K562 (cell line): ENCODE measurements around the gene NKAIN4. TPM values are rescaled to one million over a fixed set of nuclear protein-coding genes. Genes with fewer than 3 reads are reported as not detected.

ENCODE experiments used
- BMI1 ChIP-seq: fragments of 150-350 bp; IDR thresholded peaks from 2 replicates; pipeline ENCODE4 v1.6.1; 2014; ENCODE audit warnings: low read length
- COPS2 ChIP-seq: fragments of 450-650 bp; conservative IDR thresholded peaks from 2 replicates; pipeline ENCODE4 v1.6.1; 2016; ENCODE audit warnings: mild to moderate bottlenecking, moderate library complexity
- DIDO1 ChIP-seq: fragments of 450-650 bp; IDR thresholded peaks from 2 replicates; pipeline ENCODE4 v1.6.1; 2016; ENCODE audit warnings: low read depth, missing biosample characterization, missing genetic modification characterization
- E2F8 ChIP-seq: fragments of 450-650 bp; IDR thresholded peaks from 2 replicates; pipeline ENCODE4 v1.7.1; 2018; ENCODE audit warnings: mild to moderate bottlenecking, low read depth; ENCODE audit not compliant: partially characterized antibody
- E4F1 ChIP-seq: fragments of 250-450 bp; sonication (Bioruptor Pico); IDR thresholded peaks from 2 replicates; pipeline ENCODE4 v1.5.0; 2021; ENCODE audit warnings: mild to moderate bottlenecking, borderline replicate concordance
- ETV5 ChIP-seq: sonication (generic); formaldehyde crosslinking; IDR thresholded peaks from 2 replicates; pipeline ENCODE4 v1.4.0; 2020; ENCODE audit warnings: low read depth, mild to moderate bottlenecking, missing genetic modification reagents
- GMEB1 ChIP-seq: fragments of 250-450 bp; sonication (Bioruptor Pico); IDR thresholded peaks from 2 replicates; pipeline ENCODE4 v1.4.0; 2020; ENCODE audit warnings: mild to moderate bottlenecking
- HINFP ChIP-seq: fragments of 450-650 bp; conservative IDR thresholded peaks from 2 replicates; pipeline ENCODE4 v1.6.1; 2016; ENCODE audit warnings: missing genetic modification characterization, low read depth, mild to moderate bottlenecking, control low read depth, missing compliant biosample characterization
- HIVEP1 ChIP-seq: fragments of 250-450 bp; sonication (Bioruptor Pico); IDR thresholded peaks from 2 replicates; pipeline ENCODE4 v1.4.0; 2020; ENCODE audit warnings: mild to moderate bottlenecking
- MEF2D ChIP-seq: conservative IDR thresholded peaks from 2 replicates; pipeline ENCODE4 v1.6.1; 2016; ENCODE audit warnings: low read depth, missing genetic modification characterization, missing compliant biosample characterization
- NELFE ChIP-seq: IDR thresholded peaks from 2 replicates; pipeline ENCODE4 v1.6.1; 2011; ENCODE audit warnings: mild to moderate bottlenecking; ENCODE audit not compliant: insufficient read depth, insufficient read length
- PREB ChIP-seq: sonication (generic); formaldehyde crosslinking; IDR thresholded peaks from 2 replicates; pipeline ENCODE4 v1.8.1; 2023; ENCODE audit warnings: mild to moderate bottlenecking, missing genetic modification reagents
- RBM25 ChIP-seq: fragments of 200-400 bp; formaldehyde crosslinking; IDR thresholded peaks from 2 replicates; pipeline ENCODE4 v1.6.1; 2018; ENCODE audit warnings: low read length, low read depth, moderate library complexity; ENCODE audit not compliant: severe bottlenecking
- STAT5A ChIP-seq: IDR thresholded peaks from 2 replicates; pipeline ENCODE4 v1.6.1; 2012; ENCODE audit warnings: low read length, inconsistent platforms, borderline replicate concordance
- TCF15 ChIP-seq: fragments of 250-450 bp; sonication (Bioruptor Pico); IDR thresholded peaks from 2 replicates; pipeline ENCODE4 v1.8.0; 2022; ENCODE audit warnings: moderate library complexity, mild to moderate bottlenecking, inconsistent platforms
- ZBTB43 ChIP-seq: sonication (generic); formaldehyde crosslinking; IDR thresholded peaks from 2 replicates; pipeline ENCODE4 v1.8.0; 2023; ENCODE audit warnings: mild to moderate bottlenecking, missing genetic modification reagents
- ZNF133 ChIP-seq: fragments of 250-450 bp; sonication (Bioruptor Pico); IDR thresholded peaks from 2 replicates; pipeline ENCODE4 v1.4.0; 2020; ENCODE audit warnings: mild to moderate bottlenecking
- polyA plus RNA-seq, 8 experiments: library from polyadenylated mRNA; depleted of rRNA in 4 of 8; stranded (reverse) in 5 of 8; unstranded in 3 of 8; fragments of >200 nt; fragmentation: Nextera tagmentation in 2 of 8; fragmentation: Illumina TruSeq in 1 of 8; extraction: Ambion mirVana in 2 of 8; extraction: Trizol in 1 of 8; gene quantifications; 2 replicates each; pipeline versions ENCODE4 v1.2.1 to v1.2.3, GENCODE V29; 2011 to 2014; ENCODE audit warnings: inconsistent platforms in 1 of 8, missing spikeins in 1 of 8
- total RNA-seq, 7 experiments: library from RNA; depleted of rRNA in 6 of 7; stranded (reverse); fragments of >200 nt in 6 of 7; fragmentation: Illumina TruSeq in 2 of 7; extraction: Trizol in 2 of 7; gene quantifications; 2 replicates each; pipeline versions ENCODE4 v1.2.1 to v1.2.3, GENCODE V29; 2011 to 2021; ENCODE audit warnings: low replicate concordance in 1 of 7

The NKAIN4 gene
- total and polyA plus RNA-seq, 9 of the 15 experiments (the other 6 are each of a cell fraction or from before 2014, with no cell fraction given) = not detected

GRCh38 chr20:63264000-63264399, 9.7 kb upstream of the NKAIN4 start (continued):
- TF ChIP-seq GMEB1 (CRISPR knock-in tag) (peak; percentile 69; the same call in 1 of the 2 replicates), DIDO1 (tag) (peak; percentile 29; the same call in 1 of the 2 replicates), COPS2 (no peak), ZBTB43 (no peak), STAT5A (no peak), MEF2D (tag) (peak; percentile 90), HINFP (tag) (peak; percentile 76), BMI1 (no peak), ETV5 (no peak), E4F1 (CRISPR knock-in tag) (peak; percentile 83; the same call in 1 of the 2 replicates), RBM25 (no peak), ZNF133 (CRISPR knock-in tag) (peak; percentile 96), NELFE (no peak), E2F8 (no peak), HIVEP1 (peak; percentile 96), PREB (CRISPR knock-in tag) (no peak), TCF15 (CRISPR knock-in tag) (peak; percentile 89)
